Endothelial cell (in vitro differentiated cells): ENCODE data around the gene UGT3A1. TPM values are rescaled to one million over a fixed set of nuclear protein-coding genes. Genes with fewer than 3 reads are reported as not detected.

Source experiments
- DNase-seq: peaks from one replicate; pipeline ENCODE4 v3.0.0; 2021; ENCODE audit warnings: low spot score
- H3K27ac Mint-ChIP-seq: one replicate; pipeline ENCODE4 v1.8.0; 2021; ENCODE audit warnings: mixed read lengths, inconsistent platforms; ENCODE audit not compliant: unreplicated experiment
- H3K27me3 Mint-ChIP-seq: one replicate; pipeline ENCODE4 v1.8.0; 2021; ENCODE audit warnings: mild to moderate bottlenecking, moderate library complexity, mixed read lengths, inconsistent platforms; ENCODE audit not compliant: unreplicated experiment
- H3K36me3 Mint-ChIP-seq: one replicate; pipeline ENCODE4 v1.8.0; 2021; ENCODE audit warnings: mild to moderate bottlenecking, low read depth, mixed read lengths, inconsistent platforms; ENCODE audit not compliant: unreplicated experiment
- H3K4me1 Mint-ChIP-seq: one replicate; pipeline ENCODE4 v1.8.0; 2021; ENCODE audit warnings: mild to moderate bottlenecking, mixed read lengths, inconsistent platforms; ENCODE audit not compliant: unreplicated experiment
- H3K4me3 Mint-ChIP-seq: one replicate; pipeline ENCODE4 v1.8.0; 2021; ENCODE audit warnings: mild to moderate bottlenecking, mixed read lengths, inconsistent platforms; ENCODE audit not compliant: unreplicated experiment
- H3K9me3 Mint-ChIP-seq: one replicate; pipeline ENCODE4 v1.8.0; 2021; ENCODE audit warnings: mixed read lengths, inconsistent platforms; ENCODE audit not compliant: unreplicated experiment
- total RNA-seq: library from RNA; stranded (reverse); fragmentation: NEBNext Ultra II Directional; extraction: Animal tissue kit (Norgen Biotek cat#: 25700); gene quantifications from one replicate; pipeline ENCODE4 v1.2.1, GENCODE V29; 2021; ENCODE audit not compliant: unreplicated experiment
- TF ChIP-seq, protein P1 (sequence below): fragments of 200-600 bp; sonication (generic); IDR thresholded peaks from one replicate; pipeline ENCODE4 v1.5.0; 2021; ENCODE audit warnings: antibody characterized with exemption; ENCODE audit not compliant: unreplicated experiment

The UGT3A1 gene
- total RNA-seq, 1 donor from 2014 or later = 0.85 TPM

DNA sequence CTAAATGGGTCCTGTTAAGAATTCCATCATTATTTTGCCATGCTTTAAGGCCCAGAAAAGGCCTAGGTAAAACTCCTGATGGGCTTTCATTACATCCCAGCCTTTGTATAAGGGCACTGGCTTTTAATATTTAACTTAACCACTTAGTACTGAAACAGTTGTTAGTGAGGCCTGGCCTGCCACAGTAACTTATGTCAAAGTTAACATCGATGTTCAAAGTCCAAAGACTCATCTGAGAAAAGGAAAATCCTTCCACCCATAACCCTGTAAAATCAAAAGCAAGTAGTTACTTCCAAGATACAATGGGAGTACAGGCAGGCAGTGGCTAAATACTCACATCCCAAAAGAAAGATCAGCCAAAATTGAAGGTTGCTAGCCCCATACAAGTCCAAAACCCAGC lies 15.0 kb upstream of the UGT3A1 start:
- peaks cover 9% of the 10 kb centered on the region for H3K9me3 Mint-ChIP-seq
- TF ChIP-seq, protein P1, sequence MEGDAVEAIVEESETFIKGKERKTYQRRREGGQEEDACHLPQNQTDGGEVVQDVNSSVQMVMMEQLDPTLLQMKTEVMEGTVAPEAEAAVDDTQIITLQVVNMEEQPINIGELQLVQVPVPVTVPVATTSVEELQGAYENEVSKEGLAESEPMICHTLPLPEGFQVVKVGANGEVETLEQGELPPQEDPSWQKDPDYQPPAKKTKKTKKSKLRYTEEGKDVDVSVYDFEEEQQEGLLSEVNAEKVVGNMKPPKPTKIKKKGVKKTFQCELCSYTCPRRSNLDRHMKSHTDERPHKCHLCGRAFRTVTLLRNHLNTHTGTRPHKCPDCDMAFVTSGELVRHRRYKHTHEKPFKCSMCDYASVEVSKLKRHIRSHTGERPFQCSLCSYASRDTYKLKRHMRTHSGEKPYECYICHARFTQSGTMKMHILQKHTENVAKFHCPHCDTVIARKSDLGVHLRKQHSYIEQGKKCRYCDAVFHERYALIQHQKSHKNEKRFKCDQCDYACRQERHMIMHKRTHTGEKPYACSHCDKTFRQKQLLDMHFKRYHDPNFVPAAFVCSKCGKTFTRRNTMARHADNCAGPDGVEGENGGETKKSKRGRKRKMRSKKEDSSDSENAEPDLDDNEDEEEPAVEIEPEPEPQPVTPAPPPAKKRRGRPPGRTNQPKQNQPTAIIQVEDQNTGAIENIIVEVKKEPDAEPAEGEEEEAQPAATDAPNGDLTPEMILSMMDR = no peak
- H3K4me1 Mint-ChIP-seq = peaks cover 11% of the 10 kb centered on the region
- peaks cover 2% of the 10 kb centered on the region for H3K27me3 Mint-ChIP-seq
- no peak for DNase-seq
- no peak overlapping the region for H3K27ac Mint-ChIP-seq
- no peak overlapping the region for H3K4me3 Mint-ChIP-seq
- peaks cover 5% of the 10 kb centered on the region for H3K36me3 Mint-ChIP-seq

DNA sequence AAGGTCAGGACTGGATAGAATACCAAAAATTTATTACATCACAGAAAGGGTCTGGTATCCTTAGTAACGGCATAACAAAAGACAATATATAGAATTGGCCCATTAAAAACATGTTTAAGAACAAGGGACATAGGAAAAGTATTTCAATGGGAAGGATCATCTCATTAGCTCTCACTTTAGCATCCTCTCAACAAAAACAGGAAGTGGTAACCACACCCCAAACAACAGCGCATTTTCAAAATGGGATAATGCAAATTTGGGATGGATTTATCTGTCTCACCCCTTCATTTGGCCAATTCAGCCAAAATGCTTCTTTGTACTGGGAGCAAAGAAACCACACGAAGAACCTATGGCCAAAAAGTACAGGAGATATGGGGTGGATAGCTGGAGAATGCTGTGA lies 9.8 kb upstream of the UGT3A1 start:
- no peak overlapping the region for H3K27ac Mint-ChIP-seq
- DNase-seq = no peak
- no peaks in the 10 kb centered on the region for H3K36me3 Mint-ChIP-seq
- no peak overlapping the region for H3K4me3 Mint-ChIP-seq
- H3K9me3 Mint-ChIP-seq = no peaks in the 10 kb centered on the region
- peaks cover 11% of the 10 kb centered on the region for H3K4me1 Mint-ChIP-seq
- TF ChIP-seq, protein P1 = no peak
- H3K27me3 Mint-ChIP-seq = no peaks in the 10 kb centered on the region

DNA sequence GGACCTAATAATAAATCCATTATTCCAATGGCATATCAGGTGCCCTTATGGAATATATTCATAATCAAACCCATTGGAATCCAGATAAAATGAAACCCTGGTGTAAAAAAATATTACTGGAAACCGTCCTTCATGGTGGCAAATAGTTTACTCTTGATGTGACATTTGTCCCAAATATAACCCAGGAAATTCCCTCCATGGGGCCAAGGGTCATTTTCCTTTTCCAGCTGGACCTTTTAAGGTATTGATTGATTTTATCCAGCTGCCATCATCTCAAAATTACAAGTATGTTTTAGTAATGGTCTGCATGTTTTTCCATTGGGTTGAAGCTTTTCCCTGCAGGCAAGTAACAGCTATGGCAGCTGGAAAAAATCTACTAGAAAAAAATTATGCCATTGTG lies 8.4 kb upstream of the UGT3A1 start:
- DNase-seq = no peak
- TF ChIP-seq, protein P1 = no peak
- Mint-ChIP-seq H3K4me3 (no peak overlapping the region), H3K27ac (no peak overlapping the region), H3K36me3 (no peaks in the 10 kb centered on the region), H3K27me3 (peaks cover 2% of the 10 kb centered on the region), H3K9me3 (no peaks in the 10 kb centered on the region), H3K4me1 (peaks cover 11% of the 10 kb centered on the region)

DNA sequence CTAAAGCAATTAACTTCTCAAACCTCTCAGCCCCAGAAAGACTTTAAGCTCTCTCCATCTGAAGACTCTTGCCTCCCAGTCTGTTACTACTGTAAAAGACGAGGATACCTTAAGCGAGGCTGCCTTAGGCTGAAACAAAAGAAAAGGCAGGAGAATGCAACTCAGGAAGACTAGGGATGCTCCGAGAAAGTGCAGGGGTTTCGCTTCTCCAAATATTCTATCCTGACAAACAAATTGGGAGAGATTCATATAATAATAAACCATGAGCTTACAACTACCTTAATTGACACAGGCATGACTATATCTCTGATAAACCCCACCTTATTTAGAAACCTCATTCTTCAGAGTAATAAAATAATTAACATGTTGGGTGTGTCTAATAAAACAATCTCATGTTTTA lies 4.9 kb upstream of the UGT3A1 start:
- peaks cover 2% of the 10 kb centered on the region for H3K27me3 Mint-ChIP-seq
- TF ChIP-seq, protein P1 = no peak
- H3K36me3 Mint-ChIP-seq = no peaks in the 10 kb centered on the region

DNA sequence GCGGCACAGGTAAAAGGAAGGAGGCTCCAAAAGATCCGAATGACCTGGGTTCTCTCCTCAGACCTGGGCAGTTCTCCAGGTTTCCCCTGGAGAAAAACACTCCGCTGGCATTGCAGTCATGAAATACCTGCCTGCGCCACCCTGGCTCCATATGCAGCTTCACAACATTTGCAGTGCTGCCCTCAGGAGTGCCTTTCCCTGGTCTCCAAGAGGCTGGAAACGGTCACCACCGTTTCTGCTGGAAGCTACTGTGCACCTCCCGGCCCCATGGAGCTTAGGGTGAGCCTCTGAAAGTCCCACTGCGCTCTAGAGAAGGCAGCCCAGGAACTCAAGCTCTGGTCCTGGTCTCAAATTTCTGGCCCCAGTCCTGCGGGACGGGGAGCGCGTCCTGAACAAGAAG lies 670 bp downstream of the UGT3A1 start:
- H3K4me3 Mint-ChIP-seq = peak overlapping the region; percentile 13
- peaks cover 5% of the 10 kb centered on the region for H3K27me3 Mint-ChIP-seq
- TF ChIP-seq, protein P1 = no peak
- H3K27ac Mint-ChIP-seq = no peak overlapping the region
- no peak for DNase-seq
- H3K9me3 Mint-ChIP-seq = no peaks in the 10 kb centered on the region
- H3K36me3 Mint-ChIP-seq = no peaks in the 10 kb centered on the region
- peaks cover 10% of the 10 kb centered on the region for H3K4me1 Mint-ChIP-seq

More for the DNA sequence above, 4.9 kb upstream of the UGT3A1 start:
- DNase-seq = no peak
- Mint-ChIP-seq H3K27ac (no peak overlapping the region), H3K4me3 (no peak overlapping the region), H3K4me1 (peaks cover 4% of the 10 kb centered on the region), H3K9me3 (no peaks in the 10 kb centered on the region)
